Transverse colon (tissue), 4 donors: ENCODE data around the gene RGS7. TPM values are rescaled to one million over a fixed set of nuclear protein-coding genes. Genes with fewer than 3 reads are reported as not detected.

Experiments
- DNase-seq: peaks from one replicate; pipeline ENCODE4 v3.0.0-alpha.2; 2019
- H3K27ac ChIP-seq, 4 donors: fragments of 200-600 bp; sonication (generic); 2 replicates each; pipeline ENCODE4 v1.5.1; 2016 to 2018; ENCODE audit warnings: inconsistent platforms in 4 of 4
- H3K27me3 ChIP-seq: fragments of 200-600 bp; sonication (generic); 2 replicates; pipeline ENCODE4 v1.5.1; 2017; ENCODE audit warnings: inconsistent platforms
- H3K36me3 ChIP-seq, 4 donors: fragments of 200-600 bp; sonication (generic); 2 replicates each; pipeline ENCODE4 v1.5.1; 2017 to 2019; ENCODE audit warnings: inconsistent platforms in 4 of 4
- H3K4me1 ChIP-seq, 4 donors: fragments of 200-600 bp; sonication (generic); 2 replicates each; pipeline ENCODE4 v1.5.1; 2017 to 2020; ENCODE audit warnings: inconsistent platforms in 4 of 4
- H3K4me3 ChIP-seq, 4 donors: fragments of 200-600 bp; sonication (generic); 1 replicate in 1 of 4; 2 replicates in 3 of 4; pipeline versions ENCODE4 v1.5.1 to v1.6.1; 2017 to 2019; ENCODE audit warnings: inconsistent platforms in 4 of 4
- H3K9me3 ChIP-seq, 2 donors: fragments of 200-600 bp; sonication (generic); 2 replicates each; pipeline ENCODE4 v1.5.1; 2017 to 2019; ENCODE audit warnings: inconsistent platforms in 2 of 2
- EP300 ChIP-seq: sonication (generic); formaldehyde crosslinking; IDR thresholded peaks from one replicate; pipeline ENCODE4 v1.6.1; 2017; ENCODE audit warnings: antibody characterized with exemption, low read depth
- POLR2A ChIP-seq: fragments of 450-650 bp; IDR thresholded peaks from one replicate; pipeline ENCODE4 v1.6.1; 2016; ENCODE audit warnings: antibody characterized with exemption, mild to moderate bottlenecking, moderate library complexity
- POLR2AphosphoS5 ChIP-seq, 3 donors: sonication (generic); formaldehyde crosslinking; IDR thresholded peaks; one replicate each; pipeline ENCODE4 v1.6.1; 2016; ENCODE audit warnings: antibody characterized with exemption in 3 of 3
- WGBS, 2 donors: methylation state at CpG; one replicate each; pipeline ENCODE4 v1.1.5; 2018; ENCODE audit warnings: low coverage in 1 of 2; 5-methylcytosine and 5-hydroxymethylcytosine counted together
- in situ Hi-C, 4 donors: fragments of 200-750 bp; cut with MboI; loops; one replicate each; pipeline versions ENCODE4 v1.15.0 to v1.15.1; 2017; ENCODE audit warnings: low sequenced_read_pairs in 3 of 4, low pct_ligation_motif_present in 1 of 4, low pct_unique_long_range_greater_than_20kb in 1 of 4
- intact Hi-C: fragments of 100-400 bp; cut with DNase I; formaldehyde crosslinking; loops from one replicate; pipeline ENCODE4 v1.15.1; 2023; ENCODE audit warnings: low total_unique reads
- total RNA-seq, 4 donors: library from RNA; depleted of rRNA; stranded (reverse); fragments of >200 nt; gene quantifications; one replicate each; pipeline ENCODE4 v1.1.0, GENCODE V29; 2016
- TF ChIP-seq, protein P1 (sequence below), 5 experiments: fragments of 200-600 bp in 3 of 5; fragments of 450-650 bp in 2 of 5; sonication (generic) in 3 of 5; IDR thresholded peaks; 1 replicate in 2 of 5; 2 replicates in 3 of 5; pipeline ENCODE4 v1.5.1; 2016 to 2017; ENCODE audit warnings: antibody characterized with exemption in 5 of 5, inconsistent platforms in 3 of 5, mild to moderate bottlenecking in 2 of 5, moderate library complexity in 1 of 5

RGS7 gene
- total RNA-seq, 4 donors from 2014 or later, result 1.5 to 2.0 TPM; not detected in 2

DNA sequence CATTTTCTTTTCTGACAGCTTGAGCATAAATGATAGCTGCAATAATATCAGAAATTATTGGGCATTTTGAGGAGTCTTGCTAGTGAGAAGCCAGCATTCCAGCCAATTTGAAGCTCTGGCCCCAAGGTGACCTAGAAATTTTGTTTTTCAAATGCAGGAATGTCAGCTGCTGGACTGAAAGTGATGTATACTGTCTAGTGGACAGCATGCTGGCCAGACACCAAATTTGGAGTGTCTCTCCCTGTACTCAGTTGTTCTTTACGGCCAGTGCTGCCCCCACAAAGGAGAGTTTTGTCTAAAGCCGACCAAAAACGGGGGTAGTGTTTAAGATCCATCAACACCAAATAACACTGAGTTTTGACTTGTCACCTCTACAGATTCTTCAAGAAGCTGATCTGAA, 5.2 kb downstream of the RGS7 start:
- Histone ChIP-seq H3K27me3 (peaks cover 28% of the 10 kb centered on the region), H3K9me3 (no peaks in the 10 kb centered on the region), H3K4me3 (no peak overlapping the region), H3K27ac (no peak overlapping the region), H3K36me3 (no peaks in the 10 kb centered on the region), H3K4me1 (peaks cover 0 to 7% (median 3%) of the 10 kb centered on the region in 4 donors)
- whole genome bisulfite sequencing, 2 donors, result 36 to 75% methylated on average over 2 to 3 of the region's 3 CpGs
- intact Hi-C loops (no loop called here), in situ Hi-C loops (no loop called here)
- no peak for DNase-seq
- no peak for TF ChIP-seq EP300
- no peak for TF ChIP-seq POLR2A
- TF ChIP-seq, protein P1, sequence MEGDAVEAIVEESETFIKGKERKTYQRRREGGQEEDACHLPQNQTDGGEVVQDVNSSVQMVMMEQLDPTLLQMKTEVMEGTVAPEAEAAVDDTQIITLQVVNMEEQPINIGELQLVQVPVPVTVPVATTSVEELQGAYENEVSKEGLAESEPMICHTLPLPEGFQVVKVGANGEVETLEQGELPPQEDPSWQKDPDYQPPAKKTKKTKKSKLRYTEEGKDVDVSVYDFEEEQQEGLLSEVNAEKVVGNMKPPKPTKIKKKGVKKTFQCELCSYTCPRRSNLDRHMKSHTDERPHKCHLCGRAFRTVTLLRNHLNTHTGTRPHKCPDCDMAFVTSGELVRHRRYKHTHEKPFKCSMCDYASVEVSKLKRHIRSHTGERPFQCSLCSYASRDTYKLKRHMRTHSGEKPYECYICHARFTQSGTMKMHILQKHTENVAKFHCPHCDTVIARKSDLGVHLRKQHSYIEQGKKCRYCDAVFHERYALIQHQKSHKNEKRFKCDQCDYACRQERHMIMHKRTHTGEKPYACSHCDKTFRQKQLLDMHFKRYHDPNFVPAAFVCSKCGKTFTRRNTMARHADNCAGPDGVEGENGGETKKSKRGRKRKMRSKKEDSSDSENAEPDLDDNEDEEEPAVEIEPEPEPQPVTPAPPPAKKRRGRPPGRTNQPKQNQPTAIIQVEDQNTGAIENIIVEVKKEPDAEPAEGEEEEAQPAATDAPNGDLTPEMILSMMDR (IDR thresholded peaks at IDR 0.05), result no peak
- no peak for TF ChIP-seq POLR2AphosphoS5 (IDR thresholded peaks at IDR 0.05)

DNA sequence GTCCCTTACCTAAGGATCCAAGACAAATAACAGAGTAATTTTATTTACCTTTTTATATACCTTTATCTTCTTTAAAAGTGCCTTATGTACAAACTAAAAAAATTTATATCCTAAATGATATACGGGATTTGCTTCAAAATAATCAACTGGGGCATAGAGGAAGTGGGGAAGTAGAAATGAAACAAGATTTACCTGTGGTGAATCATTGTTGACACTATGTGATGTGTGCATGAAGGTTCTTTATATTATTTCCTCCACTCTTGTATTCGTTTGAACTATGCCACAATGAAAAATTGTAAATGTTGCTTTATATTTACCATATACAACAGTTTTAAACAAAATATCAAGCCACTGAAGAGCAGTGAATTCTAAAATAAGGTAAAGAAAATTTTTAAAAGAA, 13.0 kb downstream of the RGS7 start:
- Histone ChIP-seq H3K36me3 (no peaks in the 10 kb centered on the region), H3K4me1 (no peaks in the 10 kb centered on the region), H3K27me3 (no peaks in the 10 kb centered on the region), H3K9me3 (no peaks in the 10 kb centered on the region), H3K4me3 (no peak overlapping the region), H3K27ac (no peak overlapping the region)
- in situ Hi-C loops, result no loop called here
- TF ChIP-seq EP300 (no peak), POLR2AphosphoS5 (IDR thresholded peaks at IDR 0.05) (no peak), POLR2A (no peak)
- TF ChIP-seq, protein P1 (IDR thresholded peaks at IDR 0.05), result no peak
- WGBS, 2 donors, result 24 to 25% methylated on average over 2 of the region's 2 CpGs
- no peak for DNase-seq
- intact Hi-C loops, result no loop called here

DNA sequence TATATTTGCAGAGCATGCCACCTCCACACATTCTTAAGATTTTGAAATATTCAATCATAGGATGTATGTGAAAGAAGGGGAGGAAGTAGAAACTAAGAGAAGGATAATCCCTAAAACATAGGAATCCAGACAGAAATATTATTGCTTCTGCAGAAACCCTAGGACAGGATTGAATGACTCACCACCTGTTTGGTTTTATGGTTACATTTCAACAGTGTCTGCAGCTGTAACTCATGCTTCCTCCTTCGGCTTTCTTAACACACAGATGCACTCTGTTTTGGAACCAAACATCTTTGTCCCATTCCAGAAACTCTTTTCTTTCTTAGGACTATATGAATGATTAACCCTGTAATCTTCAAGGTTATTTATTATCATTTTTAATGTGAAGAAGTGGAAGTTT, 20.7 kb downstream of the RGS7 start:
- no peak overlapping the region for H3K4me3 ChIP-seq
- TF ChIP-seq, protein P1 (IDR thresholded peaks at IDR 0.05), result no peak
- TF ChIP-seq POLR2AphosphoS5 (IDR thresholded peaks at IDR 0.05), result no peak
- TF ChIP-seq EP300, result no peak
- TF ChIP-seq POLR2A, result no peak
- no peaks in the 10 kb centered on the region for H3K36me3 ChIP-seq
- no peaks in the 10 kb centered on the region for H3K27me3 ChIP-seq
- no peaks in the 10 kb centered on the region for H3K9me3 ChIP-seq
- intact Hi-C loops (no loop called here), in situ Hi-C loops (no loop called here)
- WGBS, 2 donors, result 18 to 29% methylated on average over 1 of the region's 1 CpG
- no peak for DNase-seq
- H3K27ac ChIP-seq, result no peak overlapping the region
- H3K4me1 ChIP-seq, result no peaks in the 10 kb centered on the region

DNA sequence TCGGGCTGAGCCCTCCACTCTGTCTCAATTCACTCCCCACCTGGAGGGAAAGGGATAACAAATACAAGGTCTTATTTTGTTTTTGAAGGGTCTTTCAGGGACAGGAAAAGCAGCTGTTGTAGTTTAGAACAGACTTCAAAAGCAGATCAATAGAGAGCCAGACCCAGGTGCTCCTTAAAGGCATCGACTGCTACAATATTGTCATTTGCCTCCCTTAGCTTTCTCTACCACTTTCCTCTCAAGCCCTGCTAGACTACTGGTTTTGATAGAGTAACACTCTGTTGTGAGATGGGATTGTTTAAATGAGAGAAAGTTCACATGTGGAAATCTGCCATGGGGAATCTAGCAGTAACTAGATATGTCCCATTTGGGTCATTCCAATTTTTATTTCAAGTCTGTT, 24.0 kb downstream of the RGS7 start:
- intact Hi-C loops (no loop called here), in situ Hi-C loops (no loop called here)
- H3K9me3 ChIP-seq, result no peaks in the 10 kb centered on the region
- TF ChIP-seq POLR2A (no peak), EP300 (no peak), POLR2AphosphoS5 (IDR thresholded peaks at IDR 0.05) (no peak)
- TF ChIP-seq, protein P1 (IDR thresholded peaks at IDR 0.05), result no peak
- no peaks in the 10 kb centered on the region for H3K27me3 ChIP-seq
- no peak for DNase-seq
- 87 to 94% methylated on average over 2 of the region's 2 CpGs for WGBS, 2 donors
- H3K27ac ChIP-seq, result no peak overlapping the region
- H3K36me3 ChIP-seq, result no peaks in the 10 kb centered on the region
- H3K4me3 ChIP-seq, result no peak overlapping the region
- H3K4me1 ChIP-seq, result no peaks in the 10 kb centered on the region
